Measurements from ENCODE around the gene OR52K2.

OR52K2 gene

GRCh38 chr11:4460151-4460550 lies 11.1 kb downstream of the OR52K2 start:
- TF ChIP-seq MAX (IDR thresholded peaks at IDR 0.05): no peak
- no peak for TF ChIP-seq NFIC (IDR thresholded peaks at IDR 0.05)
- TF ChIP-seq EGR1 (IDR thresholded peaks at IDR 0.05): no peak
- no peak for TF ChIP-seq EP300 (IDR thresholded peaks at IDR 0.05; ENCODE audit: borderline replicate concordance)
- no peak for TF ChIP-seq ZBTB7A (IDR thresholded peaks at IDR 0.05; ENCODE audit: low read depth)
- no peak for TF ChIP-seq CREB1 (IDR thresholded peaks at IDR 0.05; ENCODE audit: low read depth)
- TF ChIP-seq TAF1 (IDR thresholded peaks at IDR 0.05; ENCODE audit: low read depth): no peak
- TF ChIP-seq REST (IDR thresholded peaks at IDR 0.05; ENCODE audit: low read depth): no peak
- TF ChIP-seq TEAD4 (IDR thresholded peaks at IDR 0.05): no peak
- TF ChIP-seq FOXM1 (IDR thresholded peaks at IDR 0.05; ENCODE audit: borderline replicate concordance, low read depth): no peak
- TF ChIP-seq TCF12 (IDR thresholded peaks at IDR 0.05; ENCODE audit: low read depth): no peak
- TF ChIP-seq USF1 (IDR thresholded peaks at IDR 0.05): no peak
- no peak for TF ChIP-seq YY1 (IDR thresholded peaks at IDR 0.05; ENCODE audit: low read depth)
- TF ChIP-seq RAD21 (IDR thresholded peaks at IDR 0.05; ENCODE audit: low read depth): no peak
- TF ChIP-seq CEBPB (IDR thresholded peaks at IDR 0.05): no peak

GRCh38 chr11:4464216-4465159 lies 15.4 kb downstream of the OR52K2 start:
- TF ChIP-seq USF1 (IDR thresholded peaks at IDR 0.05) (no peak), FOXM1 (IDR thresholded peaks at IDR 0.05; ENCODE audit: borderline replicate concordance, low read depth) (no peak), CEBPB (IDR thresholded peaks at IDR 0.05) (no peak), TEAD4 (IDR thresholded peaks at IDR 0.05) (no peak), REST (IDR thresholded peaks at IDR 0.05; ENCODE audit: low read depth) (no peak), NFIC (IDR thresholded peaks at IDR 0.05) (no peak), TAF1 (IDR thresholded peaks at IDR 0.05; ENCODE audit: low read depth) (no peak), RAD21 (IDR thresholded peaks at IDR 0.05; ENCODE audit: low read depth) (no peak), ZBTB7A (IDR thresholded peaks at IDR 0.05; ENCODE audit: low read depth) (no peak), YY1 (IDR thresholded peaks at IDR 0.05; ENCODE audit: low read depth) (no peak), CREB1 (IDR thresholded peaks at IDR 0.05; ENCODE audit: low read depth) (no peak), MAX (IDR thresholded peaks at IDR 0.05) (no peak), EGR1 (IDR thresholded peaks at IDR 0.05) (no peak)

- TF ChIP-seq EGR1 (IDR thresholded peaks at IDR 0.05): no peak
- no peak for TF ChIP-seq TCF12 (IDR thresholded peaks at IDR 0.05; ENCODE audit: low read depth)
- no peak for TF ChIP-seq CEBPB (IDR thresholded peaks at IDR 0.05)
- no peak for TF ChIP-seq FOXM1 (IDR thresholded peaks at IDR 0.05; ENCODE audit: borderline replicate concordance, low read depth)
- no peak for TF ChIP-seq TEAD4 (IDR thresholded peaks at IDR 0.05)
- no peak for TF ChIP-seq EP300 (IDR thresholded peaks at IDR 0.05; ENCODE audit: borderline replicate concordance)
- no peak for TF ChIP-seq MAX (IDR thresholded peaks at IDR 0.05)
- no peak for TF ChIP-seq ZBTB7A (IDR thresholded peaks at IDR 0.05; ENCODE audit: low read depth)
- no peak for TF ChIP-seq RAD21 (IDR thresholded peaks at IDR 0.05; ENCODE audit: low read depth)
- no peak for TF ChIP-seq YY1 (IDR thresholded peaks at IDR 0.05; ENCODE audit: low read depth)
- no peak for TF ChIP-seq NFIC (IDR thresholded peaks at IDR 0.05)
- no peak for TF ChIP-seq REST (IDR thresholded peaks at IDR 0.05; ENCODE audit: low read depth)
- TF ChIP-seq CREB1 (IDR thresholded peaks at IDR 0.05; ENCODE audit: low read depth): no peak
- no peak for TF ChIP-seq USF1 (IDR thresholded peaks at IDR 0.05)
- TF ChIP-seq TAF1 (IDR thresholded peaks at IDR 0.05; ENCODE audit: low read depth): no peak
These were observed 16.3 kb downstream of the OR52K2 start for GRCh38 chr11:4465407-4465806.

Measured in Ishikawa (cell line).